Thoracic aorta (tissue), 2 donors: Measurements from ENCODE around the gene ABCF3. TPM values are rescaled to one million over a fixed set of nuclear protein-coding genes. Genes with fewer than 3 reads are reported as not detected.

Source experiments
- ATAC-seq: fragments of 150-250 bp; one replicate; pipeline ENCODE4 v1.8.0; 2017; ENCODE audit warnings: low read depth; ENCODE audit not compliant: insufficient number of reproducible peaks, low FRiP score
- DNase-seq: peaks from one replicate; pipeline ENCODE4 v3.0.0-alpha.2; 2020; ENCODE audit warnings: low spot score
- H3K27ac ChIP-seq, 2 donors: fragments of 200-600 bp; sonication (generic); 1 replicate in 1 of 2; 2 replicates in 1 of 2; pipeline ENCODE4 v1.5.1; 2016; ENCODE audit warnings: mild to moderate bottlenecking in 2 of 2, moderate library complexity in 2 of 2
- H3K27me3 ChIP-seq: fragments of 200-600 bp; sonication (generic); replicated peaks from 2 replicates; pipeline ENCODE4 v1.6.0; 2016; ENCODE audit warnings: mild to moderate bottlenecking; ENCODE audit not compliant: insufficient read depth
- H3K36me3 ChIP-seq: fragments of 200-600 bp; sonication (generic); one replicate; pipeline ENCODE4 v1.5.1; 2016
- H3K4me1 ChIP-seq, 2 donors: fragments of 200-600 bp; sonication (generic); 1 replicate in 1 of 2; 2 replicates in 1 of 2; pipeline versions ENCODE4 v1.5.1 to v1.6.0; 2016; ENCODE audit warnings: low read depth in 2 of 2, mild to moderate bottlenecking in 1 of 2; ENCODE audit not compliant: control insufficient read depth in 1 of 2
- H3K4me3 ChIP-seq: fragments of 200-600 bp; sonication (generic); 2 replicates; pipeline ENCODE4 v1.5.1; 2016; ENCODE audit warnings: mild to moderate bottlenecking
- H3K9me3 ChIP-seq: fragments of 200-600 bp; sonication (generic); 2 replicates; pipeline ENCODE4 v1.5.1; 2016
- total RNA-seq, 2 donors: library from RNA; depleted of rRNA; stranded (reverse); fragments of >200 nt; gene quantifications; one replicate each; pipeline versions ENCODE4 v1.1.0 to v1.2.3, GENCODE V29; 2016
- TF ChIP-seq, protein P1 (sequence below): fragments of 200-600 bp; sonication (generic); IDR thresholded peaks from one replicate; pipeline ENCODE4 v1.5.1; 2019; ENCODE audit warnings: antibody characterized with exemption

The ABCF3 gene
- total RNA-seq, 2 donors from 2014 or later = 50.2 to 62.1 TPM

DNA sequence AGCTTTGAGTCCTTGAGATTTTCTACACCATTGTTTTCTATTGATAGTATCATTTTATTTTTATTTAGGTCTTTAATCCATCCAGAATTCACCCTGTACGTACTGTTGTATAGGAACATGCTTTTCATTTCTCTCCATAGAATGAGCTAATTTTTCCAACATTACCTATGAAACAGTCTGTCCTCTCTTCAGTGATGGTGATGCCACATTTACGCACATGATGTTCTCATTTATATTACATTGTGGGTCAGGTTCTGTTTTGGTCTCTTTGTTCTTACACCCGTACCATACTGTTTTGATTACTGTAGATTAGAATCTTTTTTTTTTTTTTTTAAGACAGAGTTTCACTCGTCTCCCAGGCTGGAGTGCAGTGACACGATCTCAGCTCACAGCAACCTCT, 25.7 kb downstream of the ABCF3 start:
- Histone ChIP-seq H3K4me1 (no peaks in the 10 kb centered on the region), H3K4me3 (no peak overlapping the region), H3K9me3 (no peaks in the 10 kb centered on the region), H3K27ac (no peak overlapping the region), H3K36me3 (no peaks in the 10 kb centered on the region), H3K27me3 (no peaks in the 10 kb centered on the region)
- ATAC-seq = no peak
- DNase-seq = no peak
- TF ChIP-seq, protein P1, sequence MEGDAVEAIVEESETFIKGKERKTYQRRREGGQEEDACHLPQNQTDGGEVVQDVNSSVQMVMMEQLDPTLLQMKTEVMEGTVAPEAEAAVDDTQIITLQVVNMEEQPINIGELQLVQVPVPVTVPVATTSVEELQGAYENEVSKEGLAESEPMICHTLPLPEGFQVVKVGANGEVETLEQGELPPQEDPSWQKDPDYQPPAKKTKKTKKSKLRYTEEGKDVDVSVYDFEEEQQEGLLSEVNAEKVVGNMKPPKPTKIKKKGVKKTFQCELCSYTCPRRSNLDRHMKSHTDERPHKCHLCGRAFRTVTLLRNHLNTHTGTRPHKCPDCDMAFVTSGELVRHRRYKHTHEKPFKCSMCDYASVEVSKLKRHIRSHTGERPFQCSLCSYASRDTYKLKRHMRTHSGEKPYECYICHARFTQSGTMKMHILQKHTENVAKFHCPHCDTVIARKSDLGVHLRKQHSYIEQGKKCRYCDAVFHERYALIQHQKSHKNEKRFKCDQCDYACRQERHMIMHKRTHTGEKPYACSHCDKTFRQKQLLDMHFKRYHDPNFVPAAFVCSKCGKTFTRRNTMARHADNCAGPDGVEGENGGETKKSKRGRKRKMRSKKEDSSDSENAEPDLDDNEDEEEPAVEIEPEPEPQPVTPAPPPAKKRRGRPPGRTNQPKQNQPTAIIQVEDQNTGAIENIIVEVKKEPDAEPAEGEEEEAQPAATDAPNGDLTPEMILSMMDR = no peak

DNA sequence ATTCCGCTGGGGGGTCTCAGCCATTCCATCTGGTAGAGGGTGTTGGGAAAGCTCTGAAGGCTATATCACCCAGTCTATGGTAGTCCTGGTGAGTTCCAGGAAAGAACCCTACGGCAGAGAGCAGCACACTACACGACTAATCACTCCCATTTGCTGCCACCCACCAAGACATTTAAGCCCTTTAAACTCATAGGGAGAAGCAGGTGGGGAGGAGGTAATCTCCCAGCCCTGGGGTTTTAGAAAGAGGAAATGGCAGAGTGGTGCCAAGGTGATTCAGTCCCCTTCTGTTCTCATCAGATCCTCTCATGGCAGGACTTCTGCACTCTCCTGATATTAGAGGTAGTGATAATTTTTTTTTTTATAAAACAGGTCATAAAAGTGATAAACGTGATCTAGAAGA, 32.8 kb downstream of the ABCF3 start:
- H3K4me1 ChIP-seq = no peaks in the 10 kb centered on the region
- TF ChIP-seq, protein P1 = no peak
- no peak for ATAC-seq

DNA sequence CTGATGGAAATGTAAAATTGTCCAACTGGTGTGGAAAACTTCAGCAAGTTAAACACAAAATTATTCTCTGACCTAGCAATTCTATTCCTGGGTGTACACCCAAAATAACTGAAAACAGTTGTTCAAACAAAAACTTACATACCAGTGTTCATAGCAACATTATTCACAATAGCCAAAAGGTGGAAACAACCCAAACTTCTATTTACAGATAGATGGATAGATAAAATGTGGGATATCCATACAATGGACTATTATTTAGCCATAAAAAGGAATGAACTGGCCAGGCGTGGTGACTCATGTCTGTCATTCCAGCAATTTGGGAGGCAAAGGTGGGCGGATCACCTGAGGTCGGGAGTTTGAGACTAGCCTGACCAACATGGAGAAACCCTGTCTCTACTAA, 36.5 kb downstream of the ABCF3 start:
- TF ChIP-seq, protein P1 = no peak
- DNase-seq = no peak
- Histone ChIP-seq H3K27ac (no peak overlapping the region), H3K4me1 (no peaks in the 10 kb centered on the region), H3K27me3 (peaks cover 5% of the 10 kb centered on the region), H3K9me3 (no peaks in the 10 kb centered on the region), H3K36me3 (no peaks in the 10 kb centered on the region), H3K4me3 (no peak overlapping the region)
- no peak for ATAC-seq

More for the DNA sequence above, 32.8 kb downstream of the ABCF3 start:
- H3K36me3 ChIP-seq = no peaks in the 10 kb centered on the region
- DNase-seq = no peak
- H3K9me3 ChIP-seq = no peaks in the 10 kb centered on the region
- no peak overlapping the region for H3K4me3 ChIP-seq
- no peak overlapping the region for H3K27ac ChIP-seq
- H3K27me3 ChIP-seq = no peaks in the 10 kb centered on the region

DNA sequence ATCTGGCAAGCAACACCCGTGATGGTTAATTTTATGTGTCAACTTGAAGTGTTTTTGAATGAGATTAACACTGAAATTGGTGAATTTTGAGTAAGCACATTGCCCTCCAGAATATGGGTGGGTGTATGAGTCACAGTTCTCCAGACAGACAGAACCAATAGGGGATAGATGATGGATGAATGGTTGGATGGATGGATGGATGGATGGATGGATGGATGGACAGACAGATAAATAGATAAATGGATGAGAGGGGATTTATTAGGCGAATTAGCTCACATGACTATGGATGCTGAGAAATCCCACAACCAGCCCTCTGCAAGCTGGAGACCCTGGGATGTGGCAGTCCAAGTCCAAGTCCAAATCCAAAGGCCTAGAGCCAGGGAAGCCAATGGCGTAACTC, 37.9 kb downstream of the ABCF3 start:
- ATAC-seq (no peak), DNase-seq (no peak)
- H3K9me3 ChIP-seq = no peaks in the 10 kb centered on the region
- no peak overlapping the region for H3K27ac ChIP-seq
- H3K4me1 ChIP-seq = no peaks in the 10 kb centered on the region
- TF ChIP-seq, protein P1 = no peak
- no peaks in the 10 kb centered on the region for H3K36me3 ChIP-seq
- H3K27me3 ChIP-seq = peaks cover 5% of the 10 kb centered on the region
- H3K4me3 ChIP-seq = no peak overlapping the region

DNA sequence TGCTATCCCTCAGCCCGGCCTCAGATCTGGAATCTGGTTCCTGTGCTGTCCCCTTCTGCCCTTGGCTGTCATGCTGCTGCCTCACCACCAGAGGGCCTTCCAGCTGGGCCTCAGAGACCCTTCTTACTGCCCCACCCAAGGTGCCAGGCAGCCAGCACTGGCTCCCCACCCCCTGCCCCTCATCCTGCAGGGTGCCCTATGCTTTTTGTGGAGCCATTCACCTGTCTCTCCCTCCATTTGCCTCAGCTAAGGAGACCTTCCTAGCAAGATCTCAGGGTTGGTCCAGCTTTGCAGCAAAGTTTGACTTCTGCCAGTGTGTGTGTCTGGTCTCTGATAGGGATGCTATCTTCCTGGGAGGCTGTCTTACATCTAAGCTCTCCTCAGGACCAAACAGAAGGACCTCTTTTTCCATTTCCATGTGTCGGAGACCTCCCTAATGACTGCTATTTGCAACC, 41.5 kb downstream of the ABCF3 start:
- Histone ChIP-seq H3K4me3 (no peak overlapping the region), H3K9me3 (no peaks in the 10 kb centered on the region), H3K36me3 (no peaks in the 10 kb centered on the region), H3K27me3 (peaks cover 22% of the 10 kb centered on the region), H3K27ac (no peak overlapping the region), H3K4me1 (peaks cover 12 to 18% of the 10 kb centered on the region in 2 donors)
- TF ChIP-seq, protein P1 = peak; percentile 61
- DNase-seq = no peak
- ATAC-seq = no peak
